Hepatocyte (in vitro differentiated cells): ENCODE measurements around the gene PKP3. TPM values are rescaled to one million over a fixed set of nuclear protein-coding genes. Genes with fewer than 3 reads are reported as not detected.
"Not testable (repeated sequence)": the region's sequence is repeated elsewhere in the genome, so short reads cannot be mapped to it uniquely, and the experiment has no call there.

Experiments used
- DNase-seq: peaks from one replicate; pipeline ENCODE4 v3.0.0-alpha.2; 2016; ENCODE audit warnings: low spot score
- H2AFZ ChIP-seq: fragments of 200-600 bp; sonication (generic); 2 replicates; pipeline ENCODE4 v1.6.0; 2016; ENCODE audit warnings: antibody characterized with exemption, mild to moderate bottlenecking
- H3K27ac ChIP-seq: fragments of 200-600 bp; sonication (generic); 2 replicates; pipeline ENCODE4 v1.5.1; 2016; ENCODE audit warnings: mild to moderate bottlenecking
- H3K27me3 ChIP-seq: fragments of 200-600 bp; sonication (generic); 2 replicates; pipeline ENCODE4 v1.6.1; 2016
- H3K36me3 ChIP-seq: fragments of 200-600 bp; sonication (generic); replicated peaks from 2 replicates; pipeline ENCODE4 v1.5.1; 2016; ENCODE audit warnings: low read depth; ENCODE audit not compliant: insufficient read depth
- H3K4me1 ChIP-seq: fragments of 200-600 bp; sonication (generic); 2 replicates; pipeline ENCODE4 v1.5.1; 2016; ENCODE audit warnings: mild to moderate bottlenecking, moderate library complexity; ENCODE audit not compliant: insufficient read depth
- H3K4me2 ChIP-seq: fragments of 200-600 bp; sonication (generic); 2 replicates; pipeline ENCODE4 v1.6.0; 2016
- H3K4me3 ChIP-seq: fragments of 200-600 bp; sonication (generic); 2 replicates; pipeline ENCODE4 v1.5.1; 2016; ENCODE audit warnings: mild to moderate bottlenecking
- H3K79me2 ChIP-seq: fragments of 200-600 bp; sonication (generic); 2 replicates; pipeline ENCODE4 v1.6.0; 2017; ENCODE audit warnings: mild to moderate bottlenecking
- H3K9me2 ChIP-seq: fragments of 200-600 bp; sonication (generic); replicated peaks from 2 replicates; pipeline ENCODE4 v1.6.0; 2017; ENCODE audit warnings: mild to moderate bottlenecking; ENCODE audit not compliant: insufficient read depth
- H3K9me3 ChIP-seq: fragments of 200-600 bp; sonication (generic); 2 replicates; pipeline ENCODE4 v1.5.1; 2016; ENCODE audit warnings: low read depth, mild to moderate bottlenecking
- H4K20me1 ChIP-seq: fragments of 200-600 bp; sonication (generic); 2 replicates; pipeline ENCODE4 v1.6.0; 2016; ENCODE audit warnings: mild to moderate bottlenecking; ENCODE audit not compliant: insufficient read depth, poor library complexity, severe bottlenecking
- EZH2 ChIP-seq: fragments of 200-600 bp; sonication (generic); IDR thresholded peaks from 2 replicates; pipeline ENCODE4 v1.6.1; 2016; ENCODE audit warnings: antibody characterized with exemption, mild to moderate bottlenecking, borderline replicate concordance
- EZH2phosphoT487 ChIP-seq: fragments of 200-600 bp; sonication (generic); IDR thresholded peaks from one replicate; pipeline ENCODE4 v1.6.1; 2018; ENCODE audit warnings: antibody characterized with exemption, mild to moderate bottlenecking, low read depth, moderate library complexity; ENCODE audit not compliant: unreplicated experiment, severe bottlenecking
- WGBS: methylation state at CpG from one replicate; pipeline ENCODE4 v1.1.6; 2016; ENCODE audit warnings: low lambda C conversion rate; ENCODE audit errors: missing lambda C conversion rate; 5-methylcytosine and 5-hydroxymethylcytosine counted together
- polyA plus RNA-seq: library from polyadenylated mRNA; unstranded; fragments of >200 nt; fragmentation: Nextera tagmentation; extraction: Ambion mirVana; gene quantifications from 2 replicates; pipeline ENCODE4 v1.2.1, GENCODE V29; 2016
- total RNA-seq: library from RNA; depleted of rRNA; stranded (reverse); fragments of >200 nt; gene quantifications from 2 replicates; pipeline ENCODE4 v1.2.3, GENCODE V29; 2014
- TF ChIP-seq, protein P1 (sequence below): fragments of 200-600 bp; sonication (generic); IDR thresholded peaks from 2 replicates; pipeline ENCODE4 v1.5.1; 2016; ENCODE audit warnings: antibody characterized with exemption, mild to moderate bottlenecking; ENCODE audit not compliant: poor library complexity

PKP3 gene
- total and polyA plus RNA-seq, 2 experiments from 2014 or later, result 62.1 to 89.5 TPM

DNA sequence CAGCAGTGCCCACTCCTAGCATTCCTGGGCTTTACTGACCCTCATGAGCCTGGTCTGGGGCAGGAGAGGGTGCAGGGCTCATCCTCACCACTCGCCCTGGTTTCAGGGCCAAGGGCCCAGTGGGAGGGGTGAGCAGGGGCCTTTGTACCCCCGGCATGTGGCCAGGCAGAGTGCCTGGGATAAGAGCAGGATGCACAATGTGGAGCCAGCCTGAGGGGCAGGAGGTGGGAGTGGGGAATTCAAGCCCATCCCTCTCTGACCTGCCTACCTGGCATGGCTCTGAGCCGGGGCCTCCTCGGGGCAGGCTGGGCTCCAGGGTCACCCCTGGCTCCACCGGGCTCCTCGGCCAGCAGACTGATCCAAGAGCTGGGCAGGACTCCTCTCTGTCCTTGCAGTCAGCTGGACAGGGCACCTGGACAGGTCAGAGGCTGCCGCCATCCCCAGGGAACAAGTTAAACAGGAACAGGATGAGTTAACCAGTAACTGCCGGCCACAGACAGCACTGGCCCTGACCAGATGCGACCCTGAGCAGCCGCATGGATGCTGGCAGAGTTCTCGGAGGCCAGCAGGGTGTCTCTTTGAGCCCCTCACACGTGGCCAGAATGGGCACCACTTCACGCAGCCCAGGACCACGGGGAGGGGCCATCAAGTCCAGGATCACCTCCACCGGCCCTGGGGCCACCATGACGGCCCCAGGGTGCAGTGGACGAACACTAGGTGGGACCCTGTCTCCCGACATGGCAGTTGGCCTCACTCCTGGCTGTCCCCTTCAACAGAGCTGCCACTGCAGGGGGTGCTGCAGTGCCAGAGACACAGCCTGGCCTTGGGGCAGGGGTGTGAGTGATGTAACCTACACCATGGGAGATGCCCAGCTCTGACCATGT lies 15.8 kb downstream of the PKP3 start:
- Histone ChIP-seq H3K9me2 (no peaks in the 10 kb centered on the region), H3K36me3 (no peaks in the 10 kb centered on the region), H3K27me3 (no peaks in the 10 kb centered on the region), H4K20me1 (peaks cover 6% of the 10 kb centered on the region), H3K9me3 (no peaks in the 10 kb centered on the region), H3K4me3 (no peak overlapping the region), H3K4me2 (no peak overlapping the region), H3K4me1 (peaks cover 11% of the 10 kb centered on the region), H3K79me2 (peaks cover 7% of the 10 kb centered on the region), H2AFZ (no peak overlapping the region), H3K27ac (no peak overlapping the region)
- DNase-seq, result no peak
- 56% methylated on average over 18 of the region's 18 CpGs for WGBS
- TF ChIP-seq, protein P1, sequence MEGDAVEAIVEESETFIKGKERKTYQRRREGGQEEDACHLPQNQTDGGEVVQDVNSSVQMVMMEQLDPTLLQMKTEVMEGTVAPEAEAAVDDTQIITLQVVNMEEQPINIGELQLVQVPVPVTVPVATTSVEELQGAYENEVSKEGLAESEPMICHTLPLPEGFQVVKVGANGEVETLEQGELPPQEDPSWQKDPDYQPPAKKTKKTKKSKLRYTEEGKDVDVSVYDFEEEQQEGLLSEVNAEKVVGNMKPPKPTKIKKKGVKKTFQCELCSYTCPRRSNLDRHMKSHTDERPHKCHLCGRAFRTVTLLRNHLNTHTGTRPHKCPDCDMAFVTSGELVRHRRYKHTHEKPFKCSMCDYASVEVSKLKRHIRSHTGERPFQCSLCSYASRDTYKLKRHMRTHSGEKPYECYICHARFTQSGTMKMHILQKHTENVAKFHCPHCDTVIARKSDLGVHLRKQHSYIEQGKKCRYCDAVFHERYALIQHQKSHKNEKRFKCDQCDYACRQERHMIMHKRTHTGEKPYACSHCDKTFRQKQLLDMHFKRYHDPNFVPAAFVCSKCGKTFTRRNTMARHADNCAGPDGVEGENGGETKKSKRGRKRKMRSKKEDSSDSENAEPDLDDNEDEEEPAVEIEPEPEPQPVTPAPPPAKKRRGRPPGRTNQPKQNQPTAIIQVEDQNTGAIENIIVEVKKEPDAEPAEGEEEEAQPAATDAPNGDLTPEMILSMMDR, result no peak
- TF ChIP-seq EZH2 (no peak), EZH2phosphoT487 (no peak)

- WGBS, result no CpG with 5 or more reads among the region's 13 CpGs
- H3K4me1 ChIP-seq, result peaks cover 11% of the 10 kb centered on the region
Measured at GRCh38 chr11:410711-411110, 16.7 kb downstream of the PKP3 start.

GRCh38 chr11:411520-411919 lies 17.5 kb downstream of the PKP3 start:
- not testable (repeated sequence) for H4K20me1 ChIP-seq, H3K27me3 ChIP-seq, DNase-seq, H2AFZ ChIP-seq, H3K9me2 ChIP-seq, H3K4me3 ChIP-seq, H3K9me3 ChIP-seq, H3K36me3 ChIP-seq, H3K4me2 ChIP-seq, H3K27ac ChIP-seq
- 100% methylated on average over 2 of the region's 11 CpGs for whole genome bisulfite sequencing
- H3K4me1 ChIP-seq, result peaks cover 11% of the 10 kb centered on the region
- peaks cover 20% of the 10 kb centered on the region for H3K79me2 ChIP-seq

More at GRCh38 chr11:410711-411110, 16.7 kb downstream of the PKP3 start:
- H3K4me3 ChIP-seq, H3K9me2 ChIP-seq, H3K27me3 ChIP-seq, H3K4me2 ChIP-seq, H3K36me3 ChIP-seq, DNase-seq, H3K9me3 ChIP-seq, H4K20me1 ChIP-seq, H3K27ac ChIP-seq, H2AFZ ChIP-seq: not testable (repeated sequence)
- peaks cover 12% of the 10 kb centered on the region for H3K79me2 ChIP-seq

DNA sequence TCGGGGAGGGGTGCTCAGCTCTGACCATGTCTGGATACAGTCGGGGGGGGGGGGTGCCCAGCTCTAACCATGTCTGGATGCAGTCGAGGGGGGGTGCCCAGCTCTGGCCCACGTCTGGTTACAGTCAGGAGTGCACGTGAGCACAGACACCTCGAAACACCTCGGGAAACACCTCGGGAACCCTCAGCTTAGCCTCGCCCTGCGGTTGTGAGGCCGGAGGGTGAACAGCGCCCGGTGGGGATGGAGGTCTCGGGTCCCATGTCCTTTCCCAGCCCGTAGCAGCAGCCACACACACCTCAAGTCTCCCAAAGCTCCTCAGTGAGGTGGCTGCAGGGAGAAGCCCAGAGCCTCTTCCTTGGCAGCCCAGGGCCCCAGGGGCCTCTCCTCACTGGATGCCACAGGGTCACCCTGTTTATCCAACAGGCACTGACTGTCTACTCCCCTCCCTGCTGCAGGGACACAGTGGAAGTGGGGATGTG lies 18.7 kb downstream of the PKP3 start:
- no peak overlapping the region for H3K27ac ChIP-seq
- H3K9me3 ChIP-seq, result no peaks in the 10 kb centered on the region
- TF ChIP-seq EZH2phosphoT487, result no peak
- TF ChIP-seq, protein P1, result no peak
- no peak for TF ChIP-seq EZH2
- H3K36me3 ChIP-seq, result no peaks in the 10 kb centered on the region
- no peak for DNase-seq
- H4K20me1 ChIP-seq, result peaks cover 10% of the 10 kb centered on the region
- H3K9me2 ChIP-seq, result no peaks in the 10 kb centered on the region
- H2AFZ ChIP-seq, result no peak overlapping the region
- WGBS, result 98% methylated on average over 8 of the region's 15 CpGs
- no peak overlapping the region for H3K4me3 ChIP-seq
- H3K27me3 ChIP-seq, result peaks cover 2% of the 10 kb centered on the region
- H3K4me1 ChIP-seq, result peaks cover 4% of the 10 kb centered on the region
- H3K79me2 ChIP-seq, result peaks cover 21% of the 10 kb centered on the region
- H3K4me2 ChIP-seq, result no peak overlapping the region
